Nephron progenitor cell (in vitro differentiated cells): ENCODE results near the gene HLA-DRB1.

Experiments used
- DNase-seq: peaks from one replicate; pipeline ENCODE4 v3.0.0; 2021
- H3K27ac Mint-ChIP-seq: 2 replicates; pipeline ENCODE4 v1.8.0; 2021; ENCODE audit warnings: mild to moderate bottlenecking, moderate library complexity, mixed read lengths
- H3K27me3 Mint-ChIP-seq: 2 replicates; pipeline ENCODE4 v1.8.0; 2021; ENCODE audit warnings: mild to moderate bottlenecking, low read depth, mixed read lengths; ENCODE audit not compliant: poor library complexity
- H3K36me3 Mint-ChIP-seq: 2 replicates; pipeline ENCODE4 v1.8.0; 2021; ENCODE audit warnings: low read depth, mixed read lengths
- H3K4me1 Mint-ChIP-seq: 2 replicates; pipeline ENCODE4 v1.8.0; 2021; ENCODE audit warnings: mixed read lengths
- H3K4me3 Mint-ChIP-seq: 2 replicates; pipeline ENCODE4 v1.8.0; 2021; ENCODE audit warnings: mild to moderate bottlenecking, moderate library complexity, mixed read lengths
- H3K9me3 Mint-ChIP-seq: 2 replicates; pipeline ENCODE4 v1.8.0; 2021; ENCODE audit warnings: mild to moderate bottlenecking, moderate library complexity, mixed read lengths
- CTCF ChIP-seq: fragments of 200-600 bp; sonication (generic); IDR thresholded peaks from 2 replicates; pipeline ENCODE4 v1.5.0; 2021; ENCODE audit warnings: antibody characterized with exemption

Gene HLA-DRB1

GRCh38 chr6:32627831-32628230 lies 38.2 kb upstream of the HLA-DRB1 start:
- Mint-ChIP-seq H3K36me3 (no peaks in the 10 kb centered on the region), H3K27ac (peak overlapping the region; percentile 24), H3K9me3 (peaks cover 10% of the 10 kb centered on the region), H3K27me3 (peaks cover 4% of the 10 kb centered on the region), H3K4me3 (no peak overlapping the region), H3K4me1 (no peaks in the 10 kb centered on the region)
- peak; percentile 17 for DNase-seq
- TF ChIP-seq CTCF, result no peak

- no peak for TF ChIP-seq CTCF
- H3K27me3 Mint-ChIP-seq, result peaks cover 4% of the 10 kb centered on the region
- no peak for DNase-seq
- H3K9me3 Mint-ChIP-seq, result peaks cover 10% of the 10 kb centered on the region
- no peaks in the 10 kb centered on the region for H3K4me1 Mint-ChIP-seq
- H3K27ac Mint-ChIP-seq, result no peak overlapping the region
- H3K4me3 Mint-ChIP-seq, result no peak overlapping the region
- no peaks in the 10 kb centered on the region for H3K36me3 Mint-ChIP-seq
Measured at GRCh38 chr6:32627249-32627648, 37.6 kb upstream of the HLA-DRB1 start.

- Mint-ChIP-seq H3K9me3 (peaks cover 1% of the 10 kb centered on the region), H3K4me3 (no peak overlapping the region), H3K27me3 (peaks cover 4% of the 10 kb centered on the region), H3K27ac (no peak overlapping the region), H3K36me3 (no peaks in the 10 kb centered on the region), H3K4me1 (no peaks in the 10 kb centered on the region)
- no peak for TF ChIP-seq CTCF
- DNase-seq, result no peak
Measured at GRCh38 chr6:32625137-32625536, 35.5 kb upstream of the HLA-DRB1 start.

- Mint-ChIP-seq H3K9me3 (no peaks in the 10 kb centered on the region), H3K27ac (no peak overlapping the region), H3K36me3 (no peaks in the 10 kb centered on the region), H3K27me3 (peaks cover 3% of the 10 kb centered on the region), H3K4me3 (no peak overlapping the region), H3K4me1 (no peaks in the 10 kb centered on the region)
- no peak for DNase-seq
- no peak for TF ChIP-seq CTCF
Measured at GRCh38 chr6:32624565-32624964, 34.9 kb upstream of the HLA-DRB1 start.

- Mint-ChIP-seq H3K4me3 (no peak overlapping the region), H3K9me3 (peaks cover 2% of the 10 kb centered on the region), H3K27me3 (no peaks in the 10 kb centered on the region), H3K4me1 (no peaks in the 10 kb centered on the region), H3K27ac (no peak overlapping the region), H3K36me3 (no peaks in the 10 kb centered on the region)
- DNase-seq, result no peak
- TF ChIP-seq CTCF, result no peak
Measured at GRCh38 chr6:32623693-32624092, 34.0 kb upstream of the HLA-DRB1 start.

- H3K9me3 Mint-ChIP-seq, result peaks cover 11% of the 10 kb centered on the region
- H3K36me3 Mint-ChIP-seq, result peaks cover 4% of the 10 kb centered on the region
- no peaks in the 10 kb centered on the region for H3K4me1 Mint-ChIP-seq
- H3K4me3 Mint-ChIP-seq, result no peak overlapping the region
- DNase-seq, result peak; percentile 35
- H3K27me3 Mint-ChIP-seq, result no peaks in the 10 kb centered on the region
- peak; percentile 63 for TF ChIP-seq CTCF
- no peak overlapping the region for H3K27ac Mint-ChIP-seq
Measured at GRCh38 chr6:32622545-32623401, 33.1 kb upstream of the HLA-DRB1 start.
